Endothelial cell of umbilical vein (primary cell): Measurements from ENCODE around the gene BRSK1. TPM values are rescaled to one million over a fixed set of nuclear protein-coding genes. Genes with fewer than 3 reads are reported as not detected.

Experiments used
- BruUV-seq: library from RNA; stranded (reverse); fragments of 400-500 nt; replicated peaks from 2 replicates; lab custom pipeline; 2021; lab: Mats Ljungman, UMichigan
- CTCF ChIA-PET: fragments of 300-600, 350-600 bp; sonication (Branson Sonifier 250); formaldehyde crosslinking; loops from one replicate; lab custom pipeline; 2021; ENCODE audit warnings: antibody characterized with exemption, inconsistent platforms; lab: Charles Lee
- POLR2A ChIA-PET: fragments of 300-600, 350-600 bp; sonication (Branson Sonifier 250); formaldehyde crosslinking; loops from one replicate; lab custom pipeline; 2021; ENCODE audit warnings: antibody characterized with exemption, inconsistent platforms; lab: Charles Lee
- DNase-seq: peaks from one replicate; pipeline ENCODE4 v3.0.0-alpha.2; 2011; ENCODE audit warnings: low read depth, low spot score
- FAIRE-seq: peaks from 2 replicates; lab custom pipeline; 2011; peaks lifted over from hg19 to GRCh38; lab: Jason Lieb, UNC
- H2AFZ ChIP-seq: 2 replicates; pipeline ENCODE4 v1.6.0; 2012; ENCODE audit warnings: low read depth, low read length, control low read depth, inconsistent platforms
- H3K27ac ChIP-seq: 2 replicates; pipeline ENCODE4 v1.5.1; 2011; ENCODE audit warnings: low read depth, mild to moderate bottlenecking, control low read depth, low read length, moderate library complexity; ENCODE audit not compliant: insufficient read depth
- H3K27me3 ChIP-seq, 2 experiments: 2 replicates each; pipeline versions ENCODE4 v1.6.0 to v1.6.1; 2011; ENCODE audit warnings: low read length in 2 of 2, mixed read lengths in 1 of 2; ENCODE audit not compliant: control insufficient read depth in 2 of 2, insufficient read depth in 2 of 2
- H3K36me3 ChIP-seq, 2 experiments: 2 replicates in 1 of 2; 3 replicates in 1 of 2; pipeline ENCODE4 v1.5.1; 2011; ENCODE audit warnings: low read length in 2 of 2, mild to moderate bottlenecking in 1 of 2, moderate library complexity in 1 of 2; ENCODE audit not compliant: control insufficient read depth in 2 of 2, insufficient read depth in 2 of 2; ENCODE audit errors: extremely low read depth in 1 of 2
- H3K4me1 ChIP-seq: 3 replicates; pipeline ENCODE4 v1.5.1; 2011; ENCODE audit warnings: mild to moderate bottlenecking, low read length; ENCODE audit not compliant: control insufficient read depth, insufficient read depth; ENCODE audit errors: extremely low read depth
- H3K4me2 ChIP-seq: 2 replicates; pipeline ENCODE4 v1.6.1; 2011; ENCODE audit warnings: low read length, control low read depth, mixed read lengths; ENCODE audit not compliant: insufficient read depth
- H3K4me3 ChIP-seq, 3 experiments: fragments of 200-600 bp in 1 of 3; sonication (generic), shearing (Covaris generic) in 1 of 3; replicated peaks in 1 of 3; 2 replicates each; pipeline ENCODE4 v1.5.1; 2011 to 2016; ENCODE audit warnings: control low read depth in 3 of 3, low read length in 3 of 3, mild to moderate bottlenecking in 2 of 3, inconsistent platforms in 1 of 3, low read depth in 1 of 3, moderate library complexity in 1 of 3; ENCODE audit not compliant: insufficient read depth in 1 of 3
- H3K79me2 ChIP-seq: 2 replicates; pipeline ENCODE4 v1.6.0; 2012; ENCODE audit warnings: low read length, inconsistent platforms; ENCODE audit not compliant: control insufficient read depth, insufficient read depth
- H3K9ac ChIP-seq: replicated peaks from 2 replicates; pipeline ENCODE3; 2011; ENCODE audit warnings: low read length, control low read depth; ENCODE audit not compliant: insufficient read depth; ENCODE audit errors: extremely low read depth
- H3K9me1 ChIP-seq: replicated peaks from 3 replicates; pipeline ENCODE4 v1.6.0; 2011; ENCODE audit warnings: mild to moderate bottlenecking, low read length; ENCODE audit not compliant: control insufficient read depth, insufficient read depth; ENCODE audit errors: extremely low read depth
- H3K9me3 ChIP-seq: replicated peaks from 2 replicates; pipeline ENCODE4 v1.5.1; 2012; ENCODE audit warnings: low read length, inconsistent platforms; ENCODE audit not compliant: control insufficient read depth, insufficient read depth
- H4K20me1 ChIP-seq: replicated peaks from 2 replicates; pipeline ENCODE3; 2011; ENCODE audit warnings: mild to moderate bottlenecking, low read length; ENCODE audit not compliant: control insufficient read depth, insufficient read depth; ENCODE audit errors: extremely low read depth
- EZH2 ChIP-seq: IDR thresholded peaks from 2 replicates; pipeline ENCODE4 v1.6.1; 2012; ENCODE audit warnings: borderline replicate concordance, low read depth, mild to moderate bottlenecking, moderate library complexity, low read length, inconsistent platforms; ENCODE audit not compliant: severe bottlenecking
- FOS ChIP-seq: IDR thresholded peaks from 2 replicates; pipeline ENCODE4 v1.6.1; 2011; ENCODE audit warnings: mild to moderate bottlenecking, low read length, moderate library complexity, borderline replicate concordance; ENCODE audit not compliant: insufficient read depth
- GATA2 ChIP-seq: IDR thresholded peaks from 2 replicates; pipeline ENCODE4 v1.7.0; 2011; ENCODE audit warnings: low read depth, mild to moderate bottlenecking, moderate library complexity, mixed read lengths, low read length; ENCODE audit not compliant: insufficient read length, insufficient read depth
- JUN ChIP-seq: IDR thresholded peaks from 2 replicates; pipeline ENCODE4 v1.6.1; 2011; ENCODE audit warnings: borderline replicate concordance, low read depth; ENCODE audit not compliant: insufficient read length, insufficient read depth
- MYC ChIP-seq: IDR thresholded peaks from one replicate; pipeline ENCODE4 v1.6.1; 2011; ENCODE audit warnings: mild to moderate bottlenecking, low read depth, low read length
- POLR2A ChIP-seq: IDR thresholded peaks from 2 replicates; pipeline ENCODE4 v1.6.1; 2012; ENCODE audit warnings: low read depth, mild to moderate bottlenecking, control low read depth, low read length
- POLR2AphosphoS5 ChIP-seq: IDR thresholded peaks from 2 replicates; pipeline ENCODE4 v1.6.1; 2012; ENCODE audit warnings: low read depth, mild to moderate bottlenecking, control low read depth, low read length, moderate library complexity; ENCODE audit not compliant: insufficient read depth
- dilution Hi-C: fragments of 300-500 bp; cut with MboI; formaldehyde crosslinking; loops from one replicate; pipeline ENCODE4 v1.15.0; 2019; ENCODE audit warnings: low sequenced_read_pairs; ENCODE audit not compliant: extremely low pct_ligation_motif_present
- intact Hi-C: fragments of 100-400 bp; cut with micrococcal nuclease; formaldehyde crosslinking; loops from one replicate; pipeline ENCODE4 v1.10.0; 2022
- polyA plus RNA-seq, 4 experiments: library from polyadenylated mRNA; depleted of rRNA in 3 of 4; stranded (reverse) in 3 of 4; unstranded in 1 of 4; fragments of >200 nt; gene quantifications; 2 replicates each; pipeline versions ENCODE4 v1.2.1 to v1.2.3, GENCODE V29; 2011 to 2012; ENCODE audit warnings: missing spikeins in 1 of 4
- total RNA-seq: library from RNA; stranded (reverse); gene quantifications from 2 replicates; pipeline ENCODE4 v1.2.3, GENCODE V29; 2021
- TF ChIP-seq, protein P1 (sequence below), 2 donors: IDR thresholded peaks; 1 replicate in 1 of 2; 2 replicates in 1 of 2; pipeline ENCODE4 v1.5.1; 2011; ENCODE audit warnings: low read length in 2 of 2, mild to moderate bottlenecking in 2 of 2, moderate library complexity in 2 of 2, control low read depth in 1 of 2, inconsistent platforms in 1 of 2, low read depth in 1 of 2; ENCODE audit not compliant: insufficient read depth in 1 of 2; ENCODE audit errors: extremely low read depth in 1 of 2
- TF ChIP-seq, protein P2 (sequence below): IDR thresholded peaks from 2 replicates; pipeline ENCODE4 v1.6.1; 2011; ENCODE audit not compliant: insufficient read depth, insufficient read length

BRSK1 gene
- total and polyA plus RNA-seq, 2 donors (not counting 3 experiments of a cell fraction or from before 2014, with no cell fraction given), result 0.33 to 0.44 TPM

DNA sequence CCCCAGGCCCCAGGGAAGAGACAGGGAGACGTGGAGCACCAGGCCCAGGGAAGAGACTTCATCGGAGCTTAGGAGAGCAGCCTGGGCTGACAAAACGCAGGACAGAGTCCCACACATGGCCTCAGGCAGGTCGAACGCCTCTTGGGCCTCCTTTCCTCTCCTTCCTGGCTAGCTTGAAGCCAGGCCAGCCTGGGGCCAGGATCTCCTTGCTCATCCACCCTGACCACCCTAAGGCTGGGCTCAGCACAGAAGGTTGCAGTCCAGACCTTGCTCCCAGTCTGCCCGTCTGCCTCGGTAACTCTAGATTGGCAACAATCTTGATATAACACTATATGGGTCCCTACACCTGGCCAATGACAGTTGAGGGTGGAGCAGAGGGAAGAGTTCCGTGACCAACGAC lies 35.1 kb upstream of the BRSK1 start:
- BruUV-seq, result no TSS peak
- Histone ChIP-seq H3K4me1 (peaks cover 22% of the 10 kb centered on the region), H2AFZ (no peak overlapping the region), H3K4me2 (no peak overlapping the region), H3K27ac (no peak overlapping the region), H3K9ac (no peak overlapping the region), H3K79me2 (peaks cover 65% of the 10 kb centered on the region), H3K4me3 (no peak overlapping the region), H3K27me3 (no peaks in the 10 kb centered on the region), H3K9me1 (no peaks in the 10 kb centered on the region), H3K36me3 (peaks cover 1 to 25% of the 10 kb centered on the region in 2 experiments), H3K9me3 (no peaks in the 10 kb centered on the region), H4K20me1 (no peaks in the 10 kb centered on the region)
- dilution Hi-C loops (no loop called here), intact Hi-C loops (no loop called here)
- POLR2A ChIA-PET, result no interaction called here
- no peak for DNase-seq
- FAIRE-seq, result no peak
- TF ChIP-seq, protein P1, sequence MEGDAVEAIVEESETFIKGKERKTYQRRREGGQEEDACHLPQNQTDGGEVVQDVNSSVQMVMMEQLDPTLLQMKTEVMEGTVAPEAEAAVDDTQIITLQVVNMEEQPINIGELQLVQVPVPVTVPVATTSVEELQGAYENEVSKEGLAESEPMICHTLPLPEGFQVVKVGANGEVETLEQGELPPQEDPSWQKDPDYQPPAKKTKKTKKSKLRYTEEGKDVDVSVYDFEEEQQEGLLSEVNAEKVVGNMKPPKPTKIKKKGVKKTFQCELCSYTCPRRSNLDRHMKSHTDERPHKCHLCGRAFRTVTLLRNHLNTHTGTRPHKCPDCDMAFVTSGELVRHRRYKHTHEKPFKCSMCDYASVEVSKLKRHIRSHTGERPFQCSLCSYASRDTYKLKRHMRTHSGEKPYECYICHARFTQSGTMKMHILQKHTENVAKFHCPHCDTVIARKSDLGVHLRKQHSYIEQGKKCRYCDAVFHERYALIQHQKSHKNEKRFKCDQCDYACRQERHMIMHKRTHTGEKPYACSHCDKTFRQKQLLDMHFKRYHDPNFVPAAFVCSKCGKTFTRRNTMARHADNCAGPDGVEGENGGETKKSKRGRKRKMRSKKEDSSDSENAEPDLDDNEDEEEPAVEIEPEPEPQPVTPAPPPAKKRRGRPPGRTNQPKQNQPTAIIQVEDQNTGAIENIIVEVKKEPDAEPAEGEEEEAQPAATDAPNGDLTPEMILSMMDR (IDR thresholded peaks at IDR 0.05; ENCODE audit: extremely low read depth in 1 of 2, insufficient read depth in 1 of 2, low read depth in 1 of 2, low read length in 2 of 2), result no peak
- TF ChIP-seq FOS, result no peak
- TF ChIP-seq EZH2, result no peak
- TF ChIP-seq, protein P2, sequence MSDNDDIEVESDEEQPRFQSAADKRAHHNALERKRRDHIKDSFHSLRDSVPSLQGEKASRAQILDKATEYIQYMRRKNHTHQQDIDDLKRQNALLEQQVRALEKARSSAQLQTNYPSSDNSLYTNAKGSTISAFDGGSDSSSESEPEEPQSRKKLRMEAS, result no peak
- no peak for TF ChIP-seq MYC
- TF ChIP-seq JUN, result no peak
- no peak for TF ChIP-seq GATA2
- no peak for TF ChIP-seq POLR2AphosphoS5
- no peak for TF ChIP-seq POLR2A
- CTCF ChIA-PET, result no interaction called here
